HG02943 (cell line): ENCODE results near the gene MAP3K14.

Experiments used
- ATAC-seq: cut with Tn5 transposase; IDR thresholded peaks from one replicate; pipeline ENCODE4 v1.9.1; 2021; ENCODE audit warnings: mild to moderate bottlenecking, low read depth, moderate library complexity; ENCODE audit not compliant: unreplicated experiment

Gene MAP3K14

GRCh38 chr17:45284176-45285140 is 32.4 kb downstream of the MAP3K14 start:
- ATAC-seq, result no peak

GRCh38 chr17:45283711-45284110 is 33.1 kb downstream of the MAP3K14 start:
- ATAC-seq, result no peak

DNA sequence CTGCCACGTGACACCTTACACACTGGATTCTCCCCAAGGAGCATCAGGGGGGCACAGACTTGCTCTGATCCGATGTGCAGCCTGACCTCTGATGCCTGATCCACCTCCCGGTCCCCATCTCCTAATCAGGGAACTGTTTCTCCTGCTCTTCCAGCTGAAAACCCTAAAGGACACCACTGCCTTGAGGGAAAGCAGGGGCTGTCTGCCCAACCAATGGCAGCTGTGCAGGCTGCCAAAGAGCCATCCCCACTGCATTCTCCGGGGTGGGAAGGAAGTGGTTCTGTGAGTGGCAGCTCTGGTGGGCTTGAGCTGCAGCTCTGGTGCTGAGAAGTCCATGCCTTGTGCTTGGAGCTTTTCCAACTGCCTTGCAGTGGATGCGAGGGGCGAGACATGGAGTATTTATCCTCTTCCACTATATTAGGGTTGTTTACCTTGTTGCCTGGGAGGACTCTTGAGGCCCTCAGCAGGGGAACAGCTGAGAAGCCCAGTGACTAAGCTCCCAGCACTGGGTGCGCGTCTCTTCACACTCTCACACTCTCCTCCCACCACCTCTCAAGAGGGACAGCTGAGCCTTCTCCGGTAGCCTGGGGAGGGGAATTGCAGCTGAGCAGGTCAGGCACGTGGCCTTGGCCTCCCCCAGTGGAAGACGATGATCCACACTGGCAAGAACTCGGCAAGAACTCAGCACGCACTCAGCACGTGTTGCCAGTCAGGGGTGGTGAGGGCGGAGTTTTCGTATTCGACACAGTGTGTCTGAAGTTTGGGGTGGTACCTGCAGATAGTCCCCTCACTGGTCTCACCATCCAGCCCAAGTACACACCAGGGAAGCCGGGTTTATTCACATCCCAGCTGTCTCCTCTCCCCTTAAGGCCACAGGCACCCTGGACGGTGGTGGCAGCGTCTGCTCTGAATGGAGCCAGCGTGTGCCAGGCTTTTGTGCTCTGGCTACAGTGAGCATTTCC is 33.9 kb downstream of the MAP3K14 start:
- no peak for ATAC-seq

GRCh38 chr17:45279898-45280297 is 36.9 kb downstream of the MAP3K14 start:
- ATAC-seq, result no peak

GRCh38 chr17:45277992-45278391 is 38.8 kb downstream of the MAP3K14 start:
- ATAC-seq, result no peak

- no peak for ATAC-seq
Measured at GRCh38 chr17:45277216-45277849, 39.5 kb downstream of the MAP3K14 start.

GRCh38 chr17:45276031-45276430 is 40.8 kb downstream of the MAP3K14 start:
- ATAC-seq, result no peak

DNA sequence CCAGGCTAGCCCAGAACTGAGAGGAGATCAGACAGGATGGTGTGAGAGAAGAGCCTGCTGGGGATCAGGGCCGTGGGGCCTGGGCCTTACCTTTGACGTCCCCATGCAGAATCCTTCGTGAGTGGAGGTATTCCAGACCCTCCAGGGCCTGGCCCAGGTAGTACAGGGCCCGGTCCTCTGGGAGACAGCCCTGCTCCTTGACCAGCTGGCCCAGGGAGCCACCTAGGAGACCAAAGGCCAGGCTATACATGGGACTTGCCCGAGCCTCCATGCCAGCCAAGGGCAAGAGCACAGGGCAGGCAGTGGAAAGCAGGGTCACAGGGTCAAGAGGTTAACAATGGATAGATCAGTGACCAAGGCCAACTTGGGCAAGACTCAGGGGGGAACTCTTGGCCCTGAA is 42.8 kb downstream of the MAP3K14 start:
- ATAC-seq, result no peak

GRCh38 chr17:45273551-45273957 is 43.3 kb downstream of the MAP3K14 start:
- no peak for ATAC-seq

DNA sequence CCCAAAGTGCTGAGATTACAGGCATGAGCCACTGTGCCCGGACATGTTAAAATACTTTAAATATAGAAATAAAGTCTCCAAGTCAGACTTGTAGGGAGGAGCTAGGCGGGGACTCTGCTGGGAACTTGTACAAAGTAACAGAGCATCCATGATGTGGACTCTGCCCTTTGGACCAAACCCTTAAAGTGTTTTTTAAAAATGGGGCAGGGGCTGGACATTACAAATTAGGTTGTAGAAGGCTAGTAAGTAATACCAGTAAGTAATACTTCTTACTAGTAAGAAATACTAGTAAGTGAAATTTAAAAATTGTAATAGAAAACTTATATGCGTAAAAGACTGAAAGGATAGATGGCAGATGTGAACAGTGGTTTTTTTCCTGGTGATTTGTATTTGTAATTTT is 45.2 kb downstream of the MAP3K14 start:
- no peak for ATAC-seq

DNA sequence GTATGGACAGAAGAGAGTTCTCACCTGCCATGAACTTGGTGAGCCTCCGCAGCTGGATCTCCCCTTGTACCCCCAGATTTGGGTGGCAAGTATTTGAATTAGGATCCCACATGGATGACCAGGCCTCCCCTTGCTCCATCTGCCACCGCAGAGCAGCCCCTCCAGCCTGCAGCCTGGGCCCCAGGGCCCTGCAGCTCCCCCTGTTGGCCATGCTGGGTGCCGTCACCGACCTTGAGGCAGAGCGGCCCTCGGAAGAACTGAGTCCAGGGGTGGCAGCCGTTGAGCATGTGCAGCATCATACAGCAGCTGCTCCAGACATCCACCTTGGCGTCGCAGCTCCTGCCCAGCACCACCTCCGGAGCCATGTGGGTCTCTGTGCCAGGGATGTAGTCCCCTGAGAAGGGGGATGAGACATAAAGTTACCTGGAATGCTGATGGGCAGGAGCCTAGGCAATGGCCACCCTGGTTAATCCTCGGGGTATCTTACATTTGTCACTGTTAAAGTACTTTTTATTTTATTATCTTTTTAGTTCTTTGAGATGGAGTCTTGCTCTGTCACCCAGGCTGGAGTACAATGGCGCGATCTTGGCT is 45.9 kb downstream of the MAP3K14 start:
- ATAC-seq, result no peak

DNA sequence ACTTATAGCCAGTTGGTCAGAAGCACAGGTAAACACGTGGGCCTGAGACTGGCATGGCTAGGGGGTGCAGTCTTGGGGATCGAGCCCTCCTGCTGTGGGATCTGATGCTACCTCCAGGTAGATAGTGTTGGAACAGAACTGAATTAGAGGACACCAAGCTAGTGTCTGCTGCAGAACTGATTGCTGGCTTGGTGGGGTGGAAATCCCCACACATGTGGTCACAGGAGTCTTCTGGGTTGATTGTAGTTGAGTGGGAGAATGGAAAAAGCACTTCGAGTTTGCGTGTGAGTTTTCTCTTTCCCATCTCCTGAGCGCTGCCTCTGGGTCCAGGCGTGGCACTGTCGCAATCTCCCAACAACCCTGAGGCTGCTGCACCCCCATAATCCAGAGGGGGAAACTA is 46.9 kb downstream of the MAP3K14 start:
- ATAC-seq, result no peak

DNA sequence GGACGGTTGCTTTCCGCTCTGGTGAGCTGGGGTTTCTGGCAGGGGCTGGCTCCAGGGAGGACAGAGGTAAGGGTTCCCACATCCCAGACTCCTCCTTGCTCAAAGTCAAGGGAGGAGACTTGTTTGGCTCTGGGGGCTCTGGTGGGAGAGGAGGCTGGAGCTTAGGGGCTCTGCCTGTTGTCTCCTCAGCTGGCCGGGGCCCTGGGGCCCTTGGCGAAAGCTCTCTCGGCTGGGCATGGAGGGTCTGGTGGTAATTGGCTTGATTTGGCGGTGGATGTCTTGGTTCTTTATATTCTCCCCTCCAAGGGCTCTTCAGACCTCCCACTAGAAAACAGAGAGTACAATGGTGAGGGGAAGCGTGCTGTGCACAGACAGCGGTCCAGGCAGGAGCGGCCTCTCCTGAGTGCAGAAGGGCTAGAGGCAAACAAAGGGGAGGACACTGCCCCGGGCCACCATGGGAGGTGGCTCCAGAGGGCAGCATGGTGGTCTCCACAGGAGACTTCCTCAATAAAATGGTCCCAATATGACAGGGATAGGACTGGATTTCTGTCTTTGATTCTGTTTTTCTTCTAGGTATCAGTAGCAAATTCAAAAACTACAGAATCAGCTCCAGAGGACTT is 49.3 kb downstream of the MAP3K14 start:
- no peak for ATAC-seq

DNA sequence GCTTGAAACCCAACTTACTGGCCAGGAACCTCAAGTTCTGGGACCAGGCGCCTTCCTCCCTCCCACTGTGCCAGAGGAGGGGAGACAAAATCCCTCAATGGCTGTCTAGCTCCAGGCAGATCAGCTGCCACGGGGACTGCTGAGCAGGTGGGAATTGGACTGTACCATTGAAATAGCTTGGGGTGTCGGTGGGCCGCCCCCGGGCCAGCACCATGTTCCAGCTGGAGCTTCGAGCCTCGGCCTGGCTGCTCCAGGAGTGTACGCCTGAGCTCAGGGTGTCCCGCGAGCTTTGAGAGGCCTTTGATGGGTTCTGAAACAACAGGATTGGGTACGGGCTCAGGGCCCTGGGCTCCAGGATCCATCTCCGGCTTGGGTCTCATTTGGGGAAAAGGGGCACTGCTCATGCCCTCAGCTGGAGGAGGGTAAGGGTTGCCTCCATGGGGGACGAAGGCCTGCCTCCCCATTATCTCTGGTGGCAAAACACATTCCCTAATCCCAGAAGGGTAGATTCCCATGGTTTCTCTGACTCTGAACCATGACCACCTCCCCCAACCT is 50.4 kb downstream of the MAP3K14 start:
- ATAC-seq, result no peak

DNA sequence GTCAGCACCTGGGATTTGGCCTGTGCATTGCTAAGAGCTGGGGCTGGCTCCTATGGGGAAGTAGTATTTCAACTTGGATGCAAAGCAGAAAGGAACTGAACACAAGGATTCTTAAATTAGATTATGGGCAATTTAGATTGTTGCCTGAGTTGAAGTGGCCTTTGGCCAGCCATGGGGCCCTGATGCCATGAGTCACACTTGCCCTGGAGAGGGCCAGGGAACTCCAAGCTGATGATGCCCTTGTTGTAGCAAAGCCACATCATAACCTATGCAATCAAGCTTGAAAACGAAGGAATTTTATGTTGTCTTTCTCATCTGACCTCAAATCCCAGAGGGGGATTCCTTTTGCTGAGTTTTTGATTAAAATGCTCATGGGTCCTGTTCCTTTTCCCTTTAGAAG is 51.0 kb downstream of the MAP3K14 start:
- no peak for ATAC-seq

DNA sequence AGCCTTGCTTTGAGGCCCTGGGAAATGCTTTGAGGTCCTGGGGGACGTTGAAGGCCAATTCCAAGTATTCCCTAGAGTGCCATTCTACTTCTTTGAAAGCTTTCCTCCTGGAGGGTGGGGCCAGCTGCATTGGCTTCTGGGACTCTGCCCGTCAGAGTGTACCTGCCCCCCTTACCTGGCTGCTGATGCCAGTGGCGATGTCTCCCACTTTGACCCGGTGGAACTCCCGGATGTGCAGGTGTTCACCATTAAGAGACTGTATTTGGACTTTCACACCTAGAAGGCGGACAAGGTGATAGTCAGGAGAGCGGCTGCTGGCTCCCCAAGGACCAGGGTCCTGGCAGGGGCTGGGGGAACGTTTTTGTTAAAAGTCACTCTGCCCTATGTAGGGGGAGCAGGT is 51.8 kb downstream of the MAP3K14 start:
- no peak for ATAC-seq

DNA sequence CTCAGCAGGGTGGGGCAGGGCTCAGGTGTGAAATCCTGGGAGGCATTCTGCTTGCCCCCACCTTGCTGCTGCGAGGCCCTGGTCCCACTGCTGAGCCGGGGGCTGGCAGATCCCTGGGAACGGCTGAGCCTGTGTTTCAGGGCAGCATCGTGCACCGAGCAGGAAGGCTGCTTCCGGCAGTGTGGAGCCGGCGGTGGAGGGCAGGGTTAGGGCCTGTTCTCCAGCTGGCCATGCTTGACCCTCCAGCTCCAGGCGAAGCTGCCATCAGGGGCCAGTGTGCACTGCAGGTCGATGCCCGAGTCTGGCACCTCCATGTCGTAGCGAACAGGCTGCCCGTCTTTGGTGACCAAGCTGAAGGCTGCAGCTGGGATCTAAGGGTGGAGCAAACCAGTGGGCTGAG is 52.4 kb downstream of the MAP3K14 start:
- ATAC-seq, result no peak

DNA sequence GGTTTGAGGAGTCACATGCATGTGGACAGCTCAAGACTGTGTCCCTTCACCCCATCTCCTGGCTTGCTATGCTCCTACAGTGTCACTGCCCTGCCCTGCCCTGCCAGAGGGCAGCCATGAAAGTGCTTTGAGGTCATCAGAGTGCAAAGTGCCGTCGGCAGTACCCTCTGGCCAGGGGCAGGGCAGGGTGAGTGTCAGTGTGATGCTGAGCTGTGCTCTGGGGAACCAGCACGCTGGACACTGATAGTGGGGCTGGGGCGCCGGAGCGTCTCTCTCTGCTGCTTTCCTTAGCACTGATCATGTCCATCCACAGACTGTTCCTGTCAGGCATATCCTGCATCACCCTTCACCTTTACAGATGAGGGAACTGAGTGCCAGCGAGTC is 53.4 kb downstream of the MAP3K14 start:
- ATAC-seq, result no peak
